Measurements from ENCODE around the gene NOL3. TPM values are rescaled to one million over a fixed set of nuclear protein-coding genes. Genes with fewer than 3 reads are reported as not detected.
A peak's percentile ranks its signal among the peaks of the same experiment; 100 is the strongest.

The NOL3 gene
- total and polyA plus RNA-seq, 2 of the 13 experiments (the other 11 are each of a cell fraction or from before 2014, with no cell fraction given) = 5.7 to 20.5 TPM

- TF ChIP-seq PRDM15 (CRISPR knock-in tag; IDR thresholded peaks at IDR 0.05) = no peak
- peak; percentile 80; the same call in 1 of the 2 replicates for TF ChIP-seq ZNF546 (CRISPR knock-in tag; conservative IDR thresholded peaks at IDR 0.05)
- TF ChIP-seq NR3C1 (CRISPR knock-in tag; IDR thresholded peaks at IDR 0.05) = no peak
- TF ChIP-seq CREM (IDR thresholded peaks at IDR 0.05) = no peak
- TF ChIP-seq CREM (CRISPR knock-in tag; IDR thresholded peaks at IDR 0.05) = no peak
- TF ChIP-seq, protein P1, sequence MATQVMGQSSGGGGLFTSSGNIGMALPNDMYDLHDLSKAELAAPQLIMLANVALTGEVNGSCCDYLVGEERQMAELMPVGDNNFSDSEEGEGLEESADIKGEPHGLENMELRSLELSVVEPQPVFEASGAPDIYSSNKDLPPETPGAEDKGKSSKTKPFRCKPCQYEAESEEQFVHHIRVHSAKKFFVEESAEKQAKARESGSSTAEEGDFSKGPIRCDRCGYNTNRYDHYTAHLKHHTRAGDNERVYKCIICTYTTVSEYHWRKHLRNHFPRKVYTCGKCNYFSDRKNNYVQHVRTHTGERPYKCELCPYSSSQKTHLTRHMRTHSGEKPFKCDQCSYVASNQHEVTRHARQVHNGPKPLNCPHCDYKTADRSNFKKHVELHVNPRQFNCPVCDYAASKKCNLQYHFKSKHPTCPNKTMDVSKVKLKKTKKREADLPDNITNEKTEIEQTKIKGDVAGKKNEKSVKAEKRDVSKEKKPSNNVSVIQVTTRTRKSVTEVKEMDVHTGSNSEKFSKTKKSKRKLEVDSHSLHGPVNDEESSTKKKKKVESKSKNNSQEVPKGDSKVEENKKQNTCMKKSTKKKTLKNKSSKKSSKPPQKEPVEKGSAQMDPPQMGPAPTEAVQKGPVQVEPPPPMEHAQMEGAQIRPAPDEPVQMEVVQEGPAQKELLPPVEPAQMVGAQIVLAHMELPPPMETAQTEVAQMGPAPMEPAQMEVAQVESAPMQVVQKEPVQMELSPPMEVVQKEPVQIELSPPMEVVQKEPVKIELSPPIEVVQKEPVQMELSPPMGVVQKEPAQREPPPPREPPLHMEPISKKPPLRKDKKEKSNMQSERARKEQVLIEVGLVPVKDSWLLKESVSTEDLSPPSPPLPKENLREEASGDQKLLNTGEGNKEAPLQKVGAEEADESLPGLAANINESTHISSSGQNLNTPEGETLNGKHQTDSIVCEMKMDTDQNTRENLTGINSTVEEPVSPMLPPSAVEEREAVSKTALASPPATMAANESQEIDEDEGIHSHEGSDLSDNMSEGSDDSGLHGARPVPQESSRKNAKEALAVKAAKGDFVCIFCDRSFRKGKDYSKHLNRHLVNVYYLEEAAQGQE (IDR thresholded peaks at IDR 0.05; ENCODE audit: borderline replicate concordance in 1 of 2, low read depth in 1 of 2, low read length in 2 of 2) = no peak
- TF ChIP-seq RFXAP (CRISPR knock-in tag; IDR thresholded peaks at IDR 0.05; ENCODE audit: borderline replicate concordance) = no peak
- no peak for TF ChIP-seq KDM6A (CRISPR knock-in tag; IDR thresholded peaks at IDR 0.05; ENCODE audit: low read depth)
- TF ChIP-seq ZNF274 (CRISPR knock-in tag; IDR thresholded peaks at IDR 0.05) = 0 out of 2 replicates have a peak, but pooled peaks have one; percentile 41
- TF ChIP-seq ZNF292 (CRISPR knock-in tag; IDR thresholded peaks at IDR 0.05; ENCODE audit: borderline replicate concordance, low read depth) = no peak
- no peak for TF ChIP-seq ZNF577 (CRISPR knock-in tag; IDR thresholded peaks at IDR 0.05; ENCODE audit: borderline replicate concordance, low read depth)
- TF ChIP-seq, protein P2, sequence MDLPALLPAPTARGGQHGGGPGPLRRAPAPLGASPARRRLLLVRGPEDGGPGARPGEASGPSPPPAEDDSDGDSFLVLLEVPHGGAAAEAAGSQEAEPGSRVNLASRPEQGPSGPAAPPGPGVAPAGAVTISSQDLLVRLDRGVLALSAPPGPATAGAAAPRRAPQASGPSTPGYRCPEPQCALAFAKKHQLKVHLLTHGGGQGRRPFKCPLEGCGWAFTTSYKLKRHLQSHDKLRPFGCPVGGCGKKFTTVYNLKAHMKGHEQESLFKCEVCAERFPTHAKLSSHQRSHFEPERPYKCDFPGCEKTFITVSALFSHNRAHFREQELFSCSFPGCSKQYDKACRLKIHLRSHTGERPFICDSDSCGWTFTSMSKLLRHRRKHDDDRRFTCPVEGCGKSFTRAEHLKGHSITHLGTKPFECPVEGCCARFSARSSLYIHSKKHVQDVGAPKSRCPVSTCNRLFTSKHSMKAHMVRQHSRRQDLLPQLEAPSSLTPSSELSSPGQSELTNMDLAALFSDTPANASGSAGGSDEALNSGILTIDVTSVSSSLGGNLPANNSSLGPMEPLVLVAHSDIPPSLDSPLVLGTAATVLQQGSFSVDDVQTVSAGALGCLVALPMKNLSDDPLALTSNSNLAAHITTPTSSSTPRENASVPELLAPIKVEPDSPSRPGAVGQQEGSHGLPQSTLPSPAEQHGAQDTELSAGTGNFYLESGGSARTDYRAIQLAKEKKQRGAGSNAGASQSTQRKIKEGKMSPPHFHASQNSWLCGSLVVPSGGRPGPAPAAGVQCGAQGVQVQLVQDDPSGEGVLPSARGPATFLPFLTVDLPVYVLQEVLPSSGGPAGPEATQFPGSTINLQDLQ (CRISPR knock-in tag; IDR thresholded peaks at IDR 0.05) = peak; percentile 66; the same call in 1 of the 2 replicates
- no peak for TF ChIP-seq ZBTB7A (CRISPR knock-in tag; IDR thresholded peaks at IDR 0.05)
- no peak for TF ChIP-seq FIP1L1 (IDR thresholded peaks at IDR 0.05; ENCODE audit: borderline replicate concordance, insufficient read depth, low read depth, low read length)
- no peak for TF ChIP-seq SOX13 (IDR thresholded peaks at IDR 0.05)
- 0 out of 4 replicates have a peak, but pooled peaks of 1 of the 2 experiments have one; percentile 21 for TF ChIP-seq SOX13 (CRISPR knock-in tag; conservative IDR thresholded peaks at IDR 0.05 in 1 of 2, IDR thresholded peaks at IDR 0.05 in 1 of 2)
- TF ChIP-seq ZNF639 (CRISPR knock-in tag; conservative IDR thresholded peaks at IDR 0.05) = 0 out of 2 replicates have a peak, but pooled peaks have one; percentile 25
- TF ChIP-seq BORCS8-MEF2B (CRISPR knock-in tag; IDR thresholded peaks at IDR 0.05) = peak; percentile 75; the same call in 1 of the 2 replicates
Measured at GRCh38 chr16:67150833-67151396, 19.4 kb upstream of the NOL3 start, which contains the start of gene B3GNT9 (continued).
